ENCODE data around the gene BRD9. TPM values are rescaled to one million over a fixed set of nuclear protein-coding genes. Genes with fewer than 3 reads are reported as not detected.
A peak's percentile ranks its signal among the peaks of the same experiment; 100 is the strongest.
"Not testable (repeated sequence)": the region's sequence is repeated elsewhere in the genome, so short reads cannot be mapped to it uniquely, and the experiment has no call there.

The BRD9 gene
- total RNA-seq, 2 experiments from 2014 or later: 46.6 to 51.7 TPM

GRCh38 chr5:845676-846601 lies 46.7 kb downstream of the BRD9 start:
- DNase-seq; intact Hi-C loops (cut with micrococcal nuclease); H3K36me3 Mint-ChIP-seq (ENCODE audit: low read depth); H3K4me3 Mint-ChIP-seq; H3K27me3 Mint-ChIP-seq; CTCF ChIA-PET; ATAC-seq; H3K9me3 Mint-ChIP-seq; POLR2A ChIA-PET; H3K4me1 Mint-ChIP-seq (ENCODE audit: low read depth): not testable (repeated sequence)
- H3K27ac Mint-ChIP-seq: peak overlapping the region; percentile 65

- H3K4me1 Mint-ChIP-seq (ENCODE audit: low read depth); POLR2A ChIA-PET; H3K36me3 Mint-ChIP-seq (ENCODE audit: low read depth); H3K4me3 Mint-ChIP-seq; CTCF ChIA-PET; DNase-seq; ATAC-seq; H3K9me3 Mint-ChIP-seq; H3K27ac Mint-ChIP-seq; intact Hi-C loops (cut with micrococcal nuclease); H3K27me3 Mint-ChIP-seq: not testable (repeated sequence)
Measured at GRCh38 chr5:845031-845675, 47.4 kb downstream of the BRD9 start.

- H3K36me3 Mint-ChIP-seq (ENCODE audit: low read depth); H3K4me1 Mint-ChIP-seq (ENCODE audit: low read depth); H3K27me3 Mint-ChIP-seq; CTCF ChIA-PET; H3K27ac Mint-ChIP-seq; H3K9me3 Mint-ChIP-seq; POLR2A ChIA-PET; ATAC-seq; H3K4me3 Mint-ChIP-seq; DNase-seq: not testable (repeated sequence)
- intact Hi-C loops (cut with micrococcal nuclease): loop anchor here (5.0 kb wide), 1 partner anchor 87 kb away; no protein-coding TSS in a partner anchor
Measured at GRCh38 chr5:844426-844825, 48.2 kb downstream of the BRD9 start.

GRCh38 chr5:843926-844325 lies 48.7 kb downstream of the BRD9 start:
- H3K4me3 Mint-ChIP-seq; H3K36me3 Mint-ChIP-seq (ENCODE audit: low read depth); ATAC-seq; POLR2A ChIA-PET; H3K4me1 Mint-ChIP-seq (ENCODE audit: low read depth); DNase-seq; CTCF ChIA-PET; H3K27me3 Mint-ChIP-seq; H3K27ac Mint-ChIP-seq; H3K9me3 Mint-ChIP-seq: not testable (repeated sequence)
- intact Hi-C loops (cut with micrococcal nuclease): loop anchor here (5.0 kb wide), 1 partner anchor 87 kb away; no protein-coding TSS in a partner anchor

- H3K36me3 Mint-ChIP-seq (ENCODE audit: low read depth); H3K27ac Mint-ChIP-seq; ATAC-seq; H3K27me3 Mint-ChIP-seq; H3K4me1 Mint-ChIP-seq (ENCODE audit: low read depth); POLR2A ChIA-PET; H3K9me3 Mint-ChIP-seq; CTCF ChIA-PET; DNase-seq; H3K4me3 Mint-ChIP-seq: not testable (repeated sequence)
- intact Hi-C loops (cut with micrococcal nuclease): loop anchor here (5.0 kb wide), 1 partner anchor 86 kb away; no protein-coding TSS in a partner anchor
Measured at GRCh38 chr5:843371-843770, 49.2 kb downstream of the BRD9 start.

GRCh38 chr5:842402-843221 lies 50.0 kb downstream of the BRD9 start:
- DNase-seq; H3K27ac Mint-ChIP-seq; H3K36me3 Mint-ChIP-seq (ENCODE audit: low read depth); CTCF ChIA-PET; H3K27me3 Mint-ChIP-seq; POLR2A ChIA-PET; H3K4me1 Mint-ChIP-seq (ENCODE audit: low read depth); H3K4me3 Mint-ChIP-seq; ATAC-seq; H3K9me3 Mint-ChIP-seq: not testable (repeated sequence)
- intact Hi-C loops (cut with micrococcal nuclease): loop anchor here (5.0 kb wide), 1 partner anchor 85 kb away; no protein-coding TSS in a partner anchor

DNA sequence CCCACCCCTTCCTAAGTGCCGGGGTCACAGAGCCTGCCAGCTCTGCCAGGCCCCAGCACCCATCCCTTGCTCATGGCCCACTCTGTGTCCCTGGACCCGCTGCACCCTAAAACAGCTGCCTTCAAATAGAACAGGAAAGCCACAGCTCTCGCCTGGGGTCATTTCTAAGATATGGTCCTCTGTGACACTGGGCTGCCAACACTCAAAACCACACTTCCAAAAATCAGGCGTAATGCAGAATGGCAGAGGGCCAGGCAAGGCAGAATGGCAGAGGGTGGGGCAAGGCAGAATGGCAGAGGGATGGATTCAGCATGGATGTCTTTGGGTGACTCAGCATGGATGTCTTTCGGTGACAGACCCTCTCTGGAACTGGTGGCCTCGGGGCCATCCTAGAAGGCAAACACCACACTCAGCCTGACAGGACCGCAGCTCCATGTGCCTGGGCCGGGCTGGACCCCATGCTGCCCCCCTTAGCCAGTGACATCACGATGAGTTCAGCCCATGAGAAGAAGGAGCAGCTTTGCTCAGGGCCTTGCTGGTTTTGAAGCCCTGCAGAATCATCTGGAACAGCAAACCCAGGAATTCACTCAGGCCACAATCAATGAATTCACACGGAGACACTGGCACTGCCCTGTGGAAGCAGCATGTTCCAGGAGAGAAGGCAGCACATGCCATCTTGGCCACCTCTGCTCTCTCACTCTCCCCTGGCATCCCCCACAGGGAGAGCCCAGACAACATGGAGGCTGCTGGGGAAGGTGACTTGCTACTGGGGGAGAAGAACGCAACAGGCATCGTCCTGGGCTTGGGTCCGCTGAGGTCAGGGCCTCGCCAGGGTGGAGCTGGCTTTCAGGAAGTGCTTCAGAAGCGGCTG lies 50.8 kb downstream of the BRD9 start:
- DNase-seq; H3K4me3 Mint-ChIP-seq; ATAC-seq; H3K9me3 Mint-ChIP-seq; H3K36me3 Mint-ChIP-seq (ENCODE audit: low read depth); CTCF ChIA-PET; H3K4me1 Mint-ChIP-seq (ENCODE audit: low read depth); H3K27me3 Mint-ChIP-seq; H3K27ac Mint-ChIP-seq: not testable (repeated sequence)
- intact Hi-C loops (cut with micrococcal nuclease): loop anchor here (5.0 kb wide), 1 partner anchor 84 kb away; no protein-coding TSS in a partner anchor
- POLR2A ChIA-PET: interaction anchor here (0.7 kb wide), 1 partner anchor 205 kb away, joined by 4 read pairs; no protein-coding TSS in a partner anchor

DNA sequence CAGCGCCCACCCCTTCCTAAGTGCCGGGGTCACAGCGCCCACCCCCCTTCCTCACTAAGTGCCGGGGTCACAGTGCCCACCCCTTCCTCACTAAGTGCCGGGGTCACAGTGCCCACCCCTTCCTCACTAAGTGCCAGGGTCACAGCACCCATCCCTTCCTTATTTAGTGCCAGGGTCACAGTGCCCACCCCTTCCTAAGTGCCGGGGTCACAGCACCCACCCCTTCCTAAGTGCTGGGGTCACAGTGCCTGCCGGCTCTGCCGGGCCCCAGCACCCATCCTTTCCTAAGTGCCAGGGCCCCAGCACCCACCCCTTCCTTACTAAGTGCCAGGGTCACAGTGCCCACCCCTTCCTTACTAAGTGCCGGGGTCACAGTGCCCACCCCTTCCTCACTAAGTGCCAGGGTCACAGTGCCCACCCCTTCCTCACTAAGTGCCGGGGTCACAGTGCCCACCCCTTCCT lies 51.6 kb downstream of the BRD9 start:
- CTCF ChIA-PET; H3K4me1 Mint-ChIP-seq (ENCODE audit: low read depth); H3K4me3 Mint-ChIP-seq; H3K27me3 Mint-ChIP-seq; ATAC-seq; DNase-seq; H3K36me3 Mint-ChIP-seq (ENCODE audit: low read depth); H3K27ac Mint-ChIP-seq; H3K9me3 Mint-ChIP-seq: not testable (repeated sequence)
- intact Hi-C loops (cut with micrococcal nuclease): loop anchor here (5.0 kb wide), 1 partner anchor 84 kb away; no protein-coding TSS in a partner anchor
- POLR2A ChIA-PET: interaction anchor here (0.7 kb wide), 1 partner anchor 205 kb away, joined by 4 read pairs; no protein-coding TSS in a partner anchor

DNA sequence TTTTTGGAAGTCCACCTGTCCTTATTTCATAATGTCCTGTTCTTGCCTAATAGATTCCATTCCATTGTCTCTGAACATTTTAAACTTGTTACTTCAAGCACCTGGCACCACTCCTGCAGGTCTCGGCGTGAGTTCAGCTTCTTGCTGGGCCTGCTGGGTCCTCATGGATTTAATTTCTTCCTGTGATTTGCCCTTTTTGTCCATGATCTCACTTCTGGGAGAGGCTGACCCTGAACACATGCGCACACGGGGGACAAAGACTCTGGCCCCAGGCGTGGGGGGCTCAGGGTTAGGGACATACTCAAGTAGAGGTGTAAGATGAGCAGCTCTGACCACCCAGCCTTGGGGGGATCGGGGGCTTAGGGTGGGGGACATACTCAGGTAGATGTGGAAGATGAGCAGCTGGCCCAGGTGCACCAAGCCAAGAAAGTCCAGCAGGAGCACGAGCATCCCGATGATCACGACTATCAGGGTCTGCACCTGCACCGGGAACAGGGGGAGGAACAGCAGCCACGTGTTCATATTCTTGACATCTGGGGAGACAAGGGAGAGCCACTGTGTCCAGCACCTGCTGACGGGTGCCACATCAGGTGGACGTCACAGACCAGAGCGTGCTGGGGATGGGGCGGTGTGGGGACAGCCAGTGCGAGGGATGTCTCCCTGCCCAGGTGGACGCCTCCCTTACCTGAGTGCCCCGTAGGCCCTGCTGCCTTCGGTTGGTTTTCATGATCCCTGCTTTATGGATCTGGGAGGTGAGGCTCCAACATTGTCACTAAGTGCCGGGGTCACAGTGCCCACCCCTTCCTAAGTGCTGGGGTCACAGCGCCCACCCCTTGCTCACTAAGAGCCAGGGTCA lies 52.3 kb downstream of the BRD9 start:
- H3K4me3 Mint-ChIP-seq; DNase-seq; ATAC-seq; CTCF ChIA-PET; H3K9me3 Mint-ChIP-seq; POLR2A ChIA-PET; H3K36me3 Mint-ChIP-seq (ENCODE audit: low read depth); H3K27ac Mint-ChIP-seq; H3K27me3 Mint-ChIP-seq; H3K4me1 Mint-ChIP-seq (ENCODE audit: low read depth): not testable (repeated sequence)
- intact Hi-C loops (cut with micrococcal nuclease): loop anchor here (5.0 kb wide), 1 partner anchor 83 kb away; no protein-coding TSS in a partner anchor

GRCh38 chr5:838431-838851 lies 54.2 kb downstream of the BRD9 start:
- H3K4me1 Mint-ChIP-seq (ENCODE audit: low read depth); H3K36me3 Mint-ChIP-seq (ENCODE audit: low read depth); DNase-seq; POLR2A ChIA-PET; CTCF ChIA-PET; intact Hi-C loops (cut with micrococcal nuclease); H3K27me3 Mint-ChIP-seq; H3K27ac Mint-ChIP-seq; H3K4me3 Mint-ChIP-seq; ATAC-seq; H3K9me3 Mint-ChIP-seq: not testable (repeated sequence)

Measured in activated CD8-positive, alpha-beta T cell treated with anti-CD3 and anti-CD28 coated beads for 36 hours (primary cell).